ENCODE data around the gene TP73.

The TP73 gene

DNA sequence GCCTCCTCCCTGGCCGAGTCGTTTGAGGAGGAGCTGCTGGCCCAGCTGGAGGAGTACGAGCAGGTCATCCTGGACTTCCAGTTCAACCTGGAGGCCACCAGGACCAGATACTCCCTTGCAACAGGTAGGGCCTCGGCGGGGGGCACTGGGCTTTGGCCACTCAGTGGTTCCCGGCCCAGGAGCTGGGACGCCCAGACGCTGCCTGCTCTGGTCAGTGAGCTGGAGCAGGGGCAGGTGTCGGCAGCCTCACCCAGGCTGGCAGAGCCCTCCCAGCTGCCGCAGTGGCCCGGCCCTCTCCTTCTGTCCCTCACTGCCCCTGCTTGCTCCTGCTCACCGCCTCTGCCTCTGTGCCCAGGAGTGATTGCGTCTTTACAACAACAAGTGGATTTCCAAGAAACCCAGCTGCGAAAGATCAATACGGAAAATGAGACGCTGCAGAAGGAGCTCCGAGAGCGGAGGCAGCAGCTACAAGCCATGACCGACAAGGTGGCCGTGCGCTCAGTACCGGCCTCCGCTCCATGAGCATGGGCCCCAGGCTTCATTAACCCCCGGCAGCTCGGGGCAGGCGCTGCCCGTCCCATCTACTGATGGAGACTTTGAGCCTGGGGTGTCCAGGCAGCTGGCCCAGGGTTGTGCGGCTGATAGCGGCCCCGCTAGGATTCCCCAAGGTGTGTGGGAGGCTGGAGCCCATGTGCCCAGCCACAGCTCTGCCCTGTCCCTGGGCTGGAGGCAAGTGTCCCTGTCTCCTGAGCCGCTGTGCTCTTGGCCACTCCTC is 111.2 kb downstream of the TP73 start:
- Histone ChIP-seq H3K27ac (ENCODE audit: low read depth, low read length) (no peak overlapping the region), H3K27me3 (ENCODE audit: control insufficient read depth, insufficient read depth, low read length) (peaks cover 5% of the 10 kb centered on the region; the same call in 1 of the 2 replicates), H3K4me1 (ENCODE audit: control insufficient read depth, insufficient read depth, low read length) (0 out of 2 replicates have a peak, but pooled peaks cover 3% of the 10 kb centered on the region), H3K9me3 (ENCODE audit: control insufficient read depth, insufficient read depth, low read depth, low read length) (no peaks in the 10 kb centered on the region), H3K4me3 (ENCODE audit: low read depth, low read length) (no peak overlapping the region), H3K36me3 (ENCODE audit: control insufficient read depth, insufficient read depth, low read length) (no peaks in the 10 kb centered on the region), H3K9ac (ENCODE audit: low read length) (no peak overlapping the region)

DNA sequence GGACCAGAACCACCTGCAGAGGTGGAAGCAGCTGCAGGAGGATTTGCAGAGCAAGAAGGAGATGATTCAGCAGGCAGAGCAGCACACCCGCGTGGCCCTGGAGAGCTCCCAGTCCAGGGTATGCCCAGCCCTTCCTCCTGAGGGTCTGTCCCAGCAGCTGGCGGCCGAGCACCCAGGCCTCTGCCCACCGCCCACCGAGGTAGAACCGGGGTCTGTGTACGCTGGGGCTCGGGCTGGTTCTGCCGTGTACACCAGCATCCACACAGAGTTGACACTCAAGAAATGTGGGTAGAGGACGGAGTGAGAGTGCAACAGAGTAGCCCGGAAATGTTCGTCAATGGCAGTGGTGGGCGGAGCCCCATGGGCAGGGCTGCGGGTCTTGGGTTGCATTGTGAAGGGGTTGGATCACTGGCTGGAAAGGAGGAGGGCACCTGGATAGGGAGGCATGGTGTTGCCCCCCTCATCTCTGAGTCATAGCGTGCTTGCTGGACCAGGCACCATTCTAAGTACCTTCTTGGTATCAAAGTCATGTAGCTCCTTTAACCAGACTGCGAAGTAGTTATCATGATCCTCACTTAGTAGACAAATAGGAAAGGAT is 115.1 kb downstream of the TP73 start:
- Histone ChIP-seq H3K36me3 (ENCODE audit: control insufficient read depth, insufficient read depth, low read length) (no peaks in the 10 kb centered on the region), H3K4me3 (ENCODE audit: low read depth, low read length) (no peak overlapping the region), H3K9ac (ENCODE audit: low read length) (no peak overlapping the region), H3K9me3 (ENCODE audit: control insufficient read depth, insufficient read depth, low read depth, low read length) (no peaks in the 10 kb centered on the region), H3K4me1 (ENCODE audit: control insufficient read depth, insufficient read depth, low read length) (peaks cover 10% of the 10 kb centered on the region; the same call in 1 of the 2 replicates), H3K27ac (ENCODE audit: low read depth, low read length) (no peak overlapping the region), H3K27me3 (ENCODE audit: control insufficient read depth, insufficient read depth, low read length) (peaks cover 5% of the 10 kb centered on the region; the same call in 1 of the 2 replicates)

DNA sequence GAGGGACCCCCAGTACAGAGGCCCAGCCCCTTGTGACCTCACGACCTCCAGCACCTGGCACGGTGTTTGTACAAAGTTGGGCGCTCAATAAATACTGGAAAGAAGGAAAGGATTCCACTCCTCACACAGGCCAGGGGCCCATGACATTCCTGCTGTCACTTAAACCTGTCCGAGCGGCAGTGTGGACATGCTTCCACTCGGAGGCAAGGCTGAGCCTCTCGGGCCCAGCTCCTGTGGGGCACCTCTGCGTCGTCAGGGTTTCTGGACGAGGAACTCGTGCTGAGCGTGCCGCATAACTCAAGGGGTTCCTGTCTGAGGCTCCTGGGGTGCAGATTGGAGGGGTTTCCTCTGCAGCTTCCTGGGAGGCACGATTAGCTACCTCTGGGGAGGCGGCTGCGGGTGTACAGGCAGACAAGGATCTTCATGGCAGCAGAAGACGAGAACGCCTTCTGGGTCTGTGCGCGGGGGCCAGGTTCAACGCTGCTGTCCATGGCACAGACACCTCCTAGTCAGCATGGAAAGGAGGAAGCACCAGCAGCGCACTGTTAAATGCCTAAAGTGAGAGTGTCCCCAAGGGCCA is 116.6 kb downstream of the TP73 start:
- H3K9ac ChIP-seq (ENCODE audit: low read length) = no peak overlapping the region
- H3K27ac ChIP-seq (ENCODE audit: low read depth, low read length) = no peak overlapping the region
- no peak overlapping the region for H3K4me3 ChIP-seq (ENCODE audit: low read depth, low read length)
- peaks cover 5% of the 10 kb centered on the region; the same call in 1 of the 2 replicates for H3K27me3 ChIP-seq (ENCODE audit: control insufficient read depth, insufficient read depth, low read length)
- H3K36me3 ChIP-seq (ENCODE audit: control insufficient read depth, insufficient read depth, low read length) = no peaks in the 10 kb centered on the region
- peaks cover 20% of the 10 kb centered on the region; the same call in 1 of the 2 replicates for H3K4me1 ChIP-seq (ENCODE audit: control insufficient read depth, insufficient read depth, low read length)
- H3K9me3 ChIP-seq (ENCODE audit: control insufficient read depth, insufficient read depth, low read depth, low read length) = no peaks in the 10 kb centered on the region

DNA sequence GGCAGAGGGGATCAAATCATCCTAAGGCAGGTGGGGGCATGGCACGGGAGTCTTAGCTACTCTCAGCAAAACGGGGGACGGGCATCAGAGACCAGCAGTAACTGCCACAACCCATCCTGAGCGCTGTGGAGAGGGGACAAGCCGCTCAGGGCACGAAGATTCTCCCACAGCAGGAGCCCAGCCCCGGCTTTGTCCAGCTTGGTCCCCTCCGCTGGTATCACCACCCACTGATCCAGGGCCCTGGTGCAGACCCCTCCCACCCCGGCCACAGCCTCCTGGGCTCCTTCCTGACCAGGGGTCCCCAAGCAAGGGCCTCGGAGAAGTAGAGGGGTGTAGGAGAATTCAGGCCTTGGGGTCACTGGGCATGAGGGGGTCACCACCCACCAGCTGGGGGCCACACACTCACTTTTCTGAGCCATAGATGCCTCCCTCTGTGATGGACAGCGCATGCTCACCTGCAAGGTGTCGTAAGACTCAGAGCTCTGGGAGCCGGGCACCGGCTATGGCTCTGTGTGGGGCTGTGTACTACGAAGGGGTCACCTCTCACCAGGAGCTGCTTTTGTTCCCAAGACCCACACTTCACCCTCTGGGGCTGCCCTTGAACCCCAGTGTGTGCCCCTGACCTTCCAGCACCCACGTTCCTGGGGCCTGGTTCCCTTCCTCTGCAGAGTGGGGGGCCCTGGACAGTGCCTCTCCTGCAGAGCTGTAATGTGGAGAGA is 117.9 kb downstream of the TP73 start:
- Histone ChIP-seq H3K9ac (ENCODE audit: low read length) (no peak overlapping the region), H3K27ac (ENCODE audit: low read depth, low read length) (no peak overlapping the region), H3K4me3 (ENCODE audit: low read depth, low read length) (no peak overlapping the region), H3K9me3 (ENCODE audit: control insufficient read depth, insufficient read depth, low read depth, low read length) (no peaks in the 10 kb centered on the region), H3K36me3 (ENCODE audit: control insufficient read depth, insufficient read depth, low read length) (no peaks in the 10 kb centered on the region), H3K27me3 (ENCODE audit: control insufficient read depth, insufficient read depth, low read length) (peaks cover 3% of the 10 kb centered on the region; the same call in 1 of the 2 replicates), H3K4me1 (ENCODE audit: control insufficient read depth, insufficient read depth, low read length) (peaks cover 28% of the 10 kb centered on the region)

DNA sequence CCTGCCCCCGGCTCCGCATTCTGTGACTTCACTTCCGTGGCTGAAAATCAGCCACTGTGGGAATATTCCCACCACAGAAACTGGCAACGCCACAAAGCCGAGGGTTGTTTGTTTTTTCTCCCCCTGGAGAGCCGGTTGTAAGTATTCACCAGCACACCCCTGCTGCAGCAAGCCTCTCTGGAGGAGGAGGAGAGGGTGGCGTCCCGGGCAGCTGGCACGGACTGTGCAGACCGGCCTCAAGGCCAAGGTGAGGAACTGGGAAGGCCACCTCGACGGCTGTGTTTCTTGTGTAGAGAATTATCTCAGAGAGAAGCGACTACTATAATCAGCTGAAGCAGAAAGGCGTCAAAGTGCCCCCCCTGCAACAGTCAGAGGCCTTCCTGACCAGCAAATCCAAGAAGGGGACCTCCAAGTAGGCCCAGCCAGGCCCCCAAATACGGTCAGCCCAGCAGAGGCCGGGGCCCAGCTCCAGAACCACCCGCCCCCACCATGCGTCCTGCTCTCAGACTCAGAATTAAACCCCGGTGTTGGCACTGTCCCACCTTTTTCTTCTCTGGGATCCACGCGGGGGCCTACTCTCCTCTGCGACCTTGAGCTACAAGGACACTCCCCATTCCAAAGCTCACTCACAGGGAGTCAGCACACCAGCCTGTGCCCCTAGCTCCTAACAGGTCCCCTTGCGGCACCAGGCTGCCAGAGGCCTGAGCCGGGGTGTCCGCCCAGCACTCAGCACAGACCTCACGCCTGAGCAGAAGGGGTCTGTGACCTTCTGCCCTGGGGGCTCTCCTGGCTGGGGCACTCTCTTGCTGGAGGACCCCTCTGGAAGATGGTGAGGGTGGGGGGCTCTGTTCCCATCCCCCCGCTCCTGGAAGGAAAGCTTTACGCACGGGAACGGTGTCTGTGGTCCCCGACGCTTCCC is 119.1 kb downstream of the TP73 start:
- H3K27ac ChIP-seq (ENCODE audit: low read depth, low read length) = no peak overlapping the region
- peaks cover 40% of the 10 kb centered on the region for H3K4me1 ChIP-seq (ENCODE audit: control insufficient read depth, insufficient read depth, low read length)
- H3K9me3 ChIP-seq (ENCODE audit: control insufficient read depth, insufficient read depth, low read depth, low read length) = no peaks in the 10 kb centered on the region
- no peaks in the 10 kb centered on the region for H3K36me3 ChIP-seq (ENCODE audit: control insufficient read depth, insufficient read depth, low read length)
- H3K9ac ChIP-seq (ENCODE audit: low read length) = peak overlapping the region; percentile 17
- peaks cover 2% of the 10 kb centered on the region; the same call in 1 of the 2 replicates for H3K27me3 ChIP-seq (ENCODE audit: control insufficient read depth, insufficient read depth, low read length)
- H3K4me3 ChIP-seq (ENCODE audit: low read depth, low read length) = peak overlapping the region; percentile 69

DNA sequence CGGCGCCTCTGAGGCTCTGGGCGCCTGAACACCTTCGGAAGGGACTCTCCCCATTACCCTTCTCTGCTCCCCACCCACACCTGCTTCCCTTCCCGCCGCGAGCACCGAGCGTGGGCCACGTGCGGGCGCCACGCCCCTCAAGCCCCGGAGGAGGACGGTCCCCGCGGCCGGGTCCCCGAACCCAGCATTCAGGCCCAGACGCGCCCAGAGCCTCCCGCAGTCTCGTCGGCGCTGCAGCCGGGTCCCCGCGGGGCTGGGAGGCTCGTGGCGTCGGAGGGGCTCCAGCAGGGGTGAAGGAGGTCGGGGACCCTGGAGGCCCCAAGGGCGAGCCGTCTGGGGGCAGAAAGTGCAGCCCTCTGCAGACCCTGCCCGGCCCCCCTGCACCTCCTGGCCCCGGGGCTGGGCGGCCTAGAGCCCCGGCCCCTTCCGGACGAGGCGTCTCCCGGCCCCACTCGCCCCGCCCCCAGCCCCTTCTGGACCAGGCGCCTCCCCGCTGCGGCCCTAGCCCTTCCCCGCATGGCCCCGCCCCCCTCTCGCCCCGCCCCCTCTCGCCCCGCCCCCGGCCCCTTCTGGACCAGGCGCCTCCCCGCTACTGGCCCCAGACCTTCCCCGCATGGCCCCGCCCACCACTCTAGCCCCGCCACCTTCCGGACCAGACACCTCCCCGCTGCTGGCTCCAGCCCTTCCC is 119.9 kb downstream of the TP73 start:
- peaks cover 40% of the 10 kb centered on the region for H3K4me1 ChIP-seq (ENCODE audit: control insufficient read depth, insufficient read depth, low read length)
- no peaks in the 10 kb centered on the region for H3K36me3 ChIP-seq (ENCODE audit: control insufficient read depth, insufficient read depth, low read length)
- H3K27me3 ChIP-seq (ENCODE audit: control insufficient read depth, insufficient read depth, low read length) = peaks cover under 1% of the 10 kb centered on the region; the same call in 1 of the 2 replicates
- H3K9me3 ChIP-seq (ENCODE audit: control insufficient read depth, insufficient read depth, low read depth, low read length) = no peaks in the 10 kb centered on the region
- peak overlapping the region; percentile 69 for H3K4me3 ChIP-seq (ENCODE audit: low read depth, low read length)
- no peak overlapping the region for H3K27ac ChIP-seq (ENCODE audit: low read depth, low read length)
- H3K9ac ChIP-seq (ENCODE audit: low read length) = peak overlapping the region; percentile 20

DNA sequence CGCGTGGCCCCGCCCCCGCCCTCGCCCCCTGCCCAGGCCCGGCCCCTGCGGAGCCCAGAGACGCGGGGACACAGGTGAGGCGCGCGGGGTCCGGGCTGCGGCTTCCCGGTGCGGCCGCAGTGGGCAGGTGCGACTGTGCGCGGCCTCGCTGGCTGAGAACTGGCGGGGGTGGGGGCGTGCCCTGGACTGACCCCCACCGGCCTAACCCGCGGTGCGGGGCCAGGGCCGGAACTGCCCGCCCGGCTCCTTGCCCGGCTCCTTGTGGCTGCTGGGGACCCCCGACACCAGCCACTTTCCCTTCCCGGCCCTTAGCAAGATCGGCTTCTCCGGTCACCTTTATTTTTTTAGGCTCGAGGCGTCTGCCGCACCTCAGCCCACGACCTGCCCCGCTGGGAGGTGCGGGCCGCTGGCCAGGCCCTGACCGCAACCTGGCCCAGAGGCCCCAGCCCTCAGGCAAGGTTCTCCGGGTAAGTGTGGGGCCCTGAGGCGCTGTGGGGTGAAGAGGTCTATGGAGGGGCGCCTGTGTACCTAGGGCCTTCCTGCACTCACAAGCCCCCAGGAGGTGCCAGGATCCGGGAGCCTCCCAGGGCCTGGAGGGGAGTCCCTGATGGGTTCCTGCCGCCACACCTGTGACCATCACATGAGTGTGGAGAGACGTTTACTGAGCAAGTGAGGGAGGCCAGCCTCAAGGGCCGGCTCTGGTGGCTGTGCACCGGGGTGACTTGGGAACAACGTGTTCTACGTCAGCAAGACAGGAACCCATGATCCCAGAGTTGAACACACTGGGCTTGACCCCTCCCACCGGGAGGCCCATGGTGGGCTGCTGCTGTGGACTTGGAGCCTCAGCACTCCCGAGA is 120.6 kb downstream of the TP73 start, which contains the start of gene SMIM1:
TSS of gene SMIM1 (plus strand) at position 35 of the 857 bp plus-strand sequence. CDS start 2,625 bp downstream, outside the sequence.
- no peak within 1 kb of the TSS for H3K27ac ChIP-seq (ENCODE audit: low read depth, low read length)
- peak within 1 kb of the TSS; percentile 20 for H3K9ac ChIP-seq (ENCODE audit: low read length)
- 0 out of 2 replicates have a peak, but pooled peaks cover 1% of the 10 kb centered on the region for H3K36me3 ChIP-seq (ENCODE audit: control insufficient read depth, insufficient read depth, low read length)
- peak within 1 kb of the TSS; percentile 69 for H3K4me3 ChIP-seq (ENCODE audit: low read depth, low read length)
- no peaks in the 10 kb centered on the region for H3K9me3 ChIP-seq (ENCODE audit: control insufficient read depth, insufficient read depth, low read depth, low read length)
- no peaks in the 10 kb centered on the region; the same call in 1 of the 2 replicates for H3K27me3 ChIP-seq (ENCODE audit: control insufficient read depth, insufficient read depth, low read length)
- peaks cover 37% of the 10 kb centered on the region for H3K4me1 ChIP-seq (ENCODE audit: control insufficient read depth, insufficient read depth, low read length)

DNA sequence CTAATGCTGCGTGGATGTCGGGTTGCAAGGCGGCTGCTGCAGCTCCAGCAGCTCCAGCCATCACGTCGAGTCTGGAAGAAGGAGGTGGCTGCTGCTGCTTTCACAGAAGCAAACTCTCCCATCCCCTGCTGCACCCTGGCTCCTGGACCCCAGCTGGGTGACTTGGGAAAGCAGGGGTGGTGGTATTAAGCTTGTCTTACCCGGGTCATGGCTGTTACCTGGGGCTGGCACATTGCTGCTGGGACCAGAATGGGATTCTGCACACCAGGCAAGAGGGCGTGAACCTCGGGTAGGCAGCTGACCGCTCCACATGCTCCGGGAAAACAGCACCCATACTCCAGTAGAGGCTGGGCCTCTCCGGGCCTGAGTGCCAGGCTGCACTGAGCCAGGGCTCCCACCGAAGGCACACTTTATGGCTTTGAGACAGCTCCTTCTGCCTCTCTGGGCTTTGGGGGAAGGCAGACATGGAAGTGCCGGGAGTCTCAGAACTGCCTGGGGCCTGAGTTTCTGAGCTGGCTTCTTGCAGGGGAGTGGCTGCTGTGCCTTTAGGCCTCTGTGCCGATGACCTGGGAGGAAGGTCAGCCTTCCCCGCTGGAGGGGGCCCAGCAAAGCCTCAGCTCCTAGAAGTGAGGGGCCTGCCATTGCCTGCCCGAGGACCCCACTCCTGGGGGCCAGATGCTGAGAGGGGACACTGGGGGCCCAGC is 121.4 kb downstream of the TP73 start:
- no peak overlapping the region for H3K4me3 ChIP-seq (ENCODE audit: low read depth, low read length)
- H3K9ac ChIP-seq (ENCODE audit: low read length) = no peak overlapping the region
- H3K27me3 ChIP-seq (ENCODE audit: control insufficient read depth, insufficient read depth, low read length) = no peaks in the 10 kb centered on the region; the same call in 1 of the 2 replicates
- no peaks in the 10 kb centered on the region for H3K9me3 ChIP-seq (ENCODE audit: control insufficient read depth, insufficient read depth, low read depth, low read length)
- H3K27ac ChIP-seq (ENCODE audit: low read depth, low read length) = no peak overlapping the region
- H3K4me1 ChIP-seq (ENCODE audit: control insufficient read depth, insufficient read depth, low read length) = peaks cover 37% of the 10 kb centered on the region
- peaks cover 8% of the 10 kb centered on the region; the same call in 1 of the 2 replicates for H3K36me3 ChIP-seq (ENCODE audit: control insufficient read depth, insufficient read depth, low read length)
